HL-60/S4 treated with retinoic acid at 250 ng/mL for 4 days and 3 days (cell line): ENCODE measurements around the gene TMEM225B.
"Not testable (repeated sequence)": the region's sequence is repeated elsewhere in the genome, so short reads cannot be mapped to it uniquely, and the experiment has no call there.

Experiments
- in situ Hi-C: fragments of 300-500 bp; cut with MboI; formaldehyde crosslinking; loops from 2 replicates; pipeline ENCODE4 v1.7.0; 2022; ENCODE audit warnings: low sequenced_read_pairs

The TMEM225B gene

GRCh38 chr7:99653754-99654153 is 55.7 kb downstream of the TMEM225B start:
- in situ Hi-C loops = no loop called here

GRCh38 chr7:99654626-99655025 is 56.6 kb downstream of the TMEM225B start:
- in situ Hi-C loops = not testable (repeated sequence)

GRCh38 chr7:99657879-99658278 is 59.8 kb downstream of the TMEM225B start:
- in situ Hi-C loops = not testable (repeated sequence)
